ENCODE data around the gene ERCC2.

DNA sequence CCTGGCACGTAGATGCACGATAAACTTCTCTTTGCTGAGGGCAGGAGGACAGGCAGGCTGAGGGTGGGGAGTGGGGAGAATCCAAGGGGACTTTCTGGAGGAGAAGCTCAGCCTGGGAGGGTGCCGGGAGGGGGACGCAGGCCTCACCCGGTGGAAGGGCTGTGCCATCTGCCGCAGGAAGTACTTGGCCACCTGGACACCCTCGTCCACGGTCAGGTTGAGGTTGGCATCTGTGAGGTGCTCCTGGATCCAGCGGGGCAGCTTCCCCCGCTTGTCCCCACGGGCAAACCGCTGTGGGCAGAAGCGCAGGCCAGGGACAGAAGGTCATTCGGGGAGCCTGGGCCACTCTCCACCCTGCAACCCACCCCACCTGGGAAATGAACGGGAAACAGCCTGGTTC is 18.3 kb downstream of the ERCC2 start:
- TF ChIP-seq, protein P1, sequence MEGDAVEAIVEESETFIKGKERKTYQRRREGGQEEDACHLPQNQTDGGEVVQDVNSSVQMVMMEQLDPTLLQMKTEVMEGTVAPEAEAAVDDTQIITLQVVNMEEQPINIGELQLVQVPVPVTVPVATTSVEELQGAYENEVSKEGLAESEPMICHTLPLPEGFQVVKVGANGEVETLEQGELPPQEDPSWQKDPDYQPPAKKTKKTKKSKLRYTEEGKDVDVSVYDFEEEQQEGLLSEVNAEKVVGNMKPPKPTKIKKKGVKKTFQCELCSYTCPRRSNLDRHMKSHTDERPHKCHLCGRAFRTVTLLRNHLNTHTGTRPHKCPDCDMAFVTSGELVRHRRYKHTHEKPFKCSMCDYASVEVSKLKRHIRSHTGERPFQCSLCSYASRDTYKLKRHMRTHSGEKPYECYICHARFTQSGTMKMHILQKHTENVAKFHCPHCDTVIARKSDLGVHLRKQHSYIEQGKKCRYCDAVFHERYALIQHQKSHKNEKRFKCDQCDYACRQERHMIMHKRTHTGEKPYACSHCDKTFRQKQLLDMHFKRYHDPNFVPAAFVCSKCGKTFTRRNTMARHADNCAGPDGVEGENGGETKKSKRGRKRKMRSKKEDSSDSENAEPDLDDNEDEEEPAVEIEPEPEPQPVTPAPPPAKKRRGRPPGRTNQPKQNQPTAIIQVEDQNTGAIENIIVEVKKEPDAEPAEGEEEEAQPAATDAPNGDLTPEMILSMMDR (IDR thresholded peaks at IDR 0.05; ENCODE audit: insufficient read depth, low read depth, low read length), result no peak
- no peak for TF ChIP-seq EZH2 (IDR thresholded peaks at IDR 0.05; ENCODE audit: insufficient read depth, low read length)
